KOPT-K1 (cell line): Measurements from ENCODE around the gene MATK.

Experiments
- H3K27ac ChIP-seq: fragments of 200-600 bp; sonication (generic); 2 replicates; pipeline ENCODE4 v1.5.1; 2016; ENCODE audit warnings: antibody characterized with exemption, mild to moderate bottlenecking, low read depth, low read length; ENCODE audit not compliant: poor library complexity, severe bottlenecking
- H3K36me3 ChIP-seq: fragments of 200-600 bp; sonication (generic); 2 replicates; pipeline ENCODE4 v1.5.1; 2017; ENCODE audit warnings: antibody characterized with exemption, mild to moderate bottlenecking, low read length, moderate library complexity; ENCODE audit not compliant: insufficient read depth
- H3K9me3 ChIP-seq: fragments of 200-600 bp; sonication (generic); 2 replicates; pipeline ENCODE4 v1.5.1; 2017; ENCODE audit warnings: antibody characterized with exemption, low read length, mild to moderate bottlenecking; ENCODE audit not compliant: insufficient read depth, poor library complexity, severe bottlenecking

The MATK gene

DNA sequence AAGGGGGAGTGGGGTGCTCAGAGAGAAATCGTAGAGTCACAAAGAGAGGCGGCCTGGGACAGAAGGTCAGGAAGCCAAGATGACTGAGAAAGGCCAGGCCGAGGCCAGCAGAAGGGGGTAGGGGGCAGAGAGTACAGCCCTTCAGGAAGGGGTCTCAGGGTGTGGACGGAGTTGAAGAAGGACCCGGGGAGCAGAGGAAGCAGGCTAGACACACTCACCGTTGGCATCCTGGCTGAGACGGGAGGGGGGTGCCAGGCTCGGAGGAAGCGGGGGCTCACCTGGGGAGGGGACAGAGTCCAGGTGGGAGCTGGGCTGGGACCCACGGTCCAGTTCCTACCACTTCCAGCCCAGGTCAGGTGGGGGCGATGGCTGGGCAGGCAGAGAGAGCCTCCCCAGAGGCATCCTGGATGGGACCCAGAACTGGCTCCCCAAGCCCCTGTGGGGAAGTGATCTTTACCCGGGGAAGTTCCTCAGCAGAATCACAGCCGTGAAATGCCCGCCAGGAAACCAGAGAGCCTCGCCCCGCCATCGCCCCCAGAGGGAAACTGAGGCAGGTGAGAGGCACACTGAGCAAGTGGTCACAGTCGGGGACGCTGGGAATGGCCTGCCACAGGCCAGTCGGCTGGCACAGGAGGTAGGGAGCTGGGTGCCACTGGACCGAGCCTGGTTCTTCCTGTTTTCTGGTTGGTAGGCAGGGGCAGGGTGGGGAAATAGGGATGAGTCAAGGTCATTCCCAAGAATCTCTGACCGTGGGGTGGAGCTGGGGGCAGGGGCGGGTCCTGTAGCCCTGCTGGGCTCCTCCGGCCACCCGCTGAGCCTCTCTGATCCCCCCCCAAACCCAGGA lies 1.4 kb downstream of the MATK start:
- Histone ChIP-seq H3K36me3 (no peaks in the 10 kb centered on the region), H3K9me3 (peaks cover 19% of the 10 kb centered on the region), H3K27ac (no peak overlapping the region)

DNA sequence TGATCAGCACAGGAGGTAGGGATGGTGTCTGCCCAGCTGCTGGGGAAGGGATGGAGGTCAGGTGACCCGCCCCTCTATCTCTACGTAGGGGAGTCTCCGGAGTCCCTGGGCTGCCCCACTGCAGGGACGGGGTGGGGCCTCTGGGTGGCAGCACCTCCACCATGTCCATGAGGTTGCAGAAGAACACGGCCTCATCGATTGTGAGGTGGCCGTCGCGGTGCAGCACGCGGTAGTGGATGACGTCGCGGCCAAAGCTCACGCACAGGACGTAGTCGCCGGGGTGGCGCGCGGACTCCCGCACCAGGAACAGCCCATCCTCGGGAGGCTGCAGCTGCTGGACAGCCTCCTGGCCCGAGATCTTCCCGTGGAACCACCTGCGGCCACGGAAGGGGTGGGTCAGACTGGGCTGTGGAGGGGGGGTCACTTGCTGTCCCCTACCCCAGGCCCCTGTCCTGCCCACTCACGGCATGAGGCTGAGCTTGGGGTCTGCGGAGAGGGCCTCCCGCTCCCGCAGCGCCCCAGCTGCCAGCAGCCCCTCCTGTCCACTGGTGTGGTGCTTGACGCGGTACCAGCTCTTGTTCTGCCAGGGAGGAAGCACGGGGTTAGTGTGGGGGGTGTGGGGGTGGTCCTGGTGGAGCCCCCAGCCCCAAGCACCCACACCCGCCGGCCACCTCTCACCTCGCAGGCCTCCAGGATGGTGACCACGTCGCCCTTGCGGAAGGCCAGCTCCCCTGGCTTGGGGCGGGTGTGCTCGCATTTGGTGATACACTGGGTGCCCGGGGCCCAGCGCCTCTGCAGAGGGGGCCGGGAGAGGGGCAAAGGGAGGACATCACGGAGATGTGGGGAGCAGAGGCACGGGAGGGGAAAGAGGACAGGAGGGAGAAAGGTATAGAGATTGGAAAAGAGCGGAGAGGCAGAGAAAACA lies 2.3 kb downstream of the MATK start:
- Histone ChIP-seq H3K36me3 (no peaks in the 10 kb centered on the region), H3K27ac (no peak overlapping the region), H3K9me3 (peaks cover 19% of the 10 kb centered on the region)

GRCh38 chr19:3782903-3783302 lies 3.3 kb downstream of the MATK start:
- Histone ChIP-seq H3K9me3 (peaks cover 19% of the 10 kb centered on the region), H3K36me3 (no peaks in the 10 kb centered on the region)

DNA sequence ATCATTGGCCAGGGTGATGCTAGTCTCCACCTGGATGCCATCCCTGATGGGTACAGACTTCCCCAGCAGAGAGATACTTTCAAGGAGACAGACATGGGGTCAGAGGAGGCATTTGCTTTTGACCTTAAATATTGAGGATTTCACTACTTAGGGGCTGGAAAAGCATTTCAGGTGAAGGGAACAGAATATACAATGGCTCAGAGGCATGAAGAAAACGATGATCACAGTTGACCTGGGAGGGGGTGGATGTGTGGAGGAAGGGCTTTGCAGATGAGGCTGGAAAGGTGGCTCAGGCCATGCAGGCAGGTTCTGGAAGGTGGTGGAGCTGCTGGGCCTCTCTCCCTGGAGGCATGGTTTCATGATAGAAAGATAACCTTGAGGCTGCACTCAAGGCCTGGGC lies 3.9 kb downstream of the MATK start:
- no peak overlapping the region for H3K27ac ChIP-seq
- H3K9me3 ChIP-seq: peaks cover 19% of the 10 kb centered on the region
- H3K36me3 ChIP-seq: no peaks in the 10 kb centered on the region

More at GRCh38 chr19:3782903-3783302, 3.3 kb downstream of the MATK start:
- H3K27ac ChIP-seq: no peak overlapping the region

- H3K27ac ChIP-seq: no peak overlapping the region
- H3K9me3 ChIP-seq: peaks cover 19% of the 10 kb centered on the region
- H3K36me3 ChIP-seq: no peaks in the 10 kb centered on the region
Measured at GRCh38 chr19:3781603-3782002, 4.6 kb downstream of the MATK start.

DNA sequence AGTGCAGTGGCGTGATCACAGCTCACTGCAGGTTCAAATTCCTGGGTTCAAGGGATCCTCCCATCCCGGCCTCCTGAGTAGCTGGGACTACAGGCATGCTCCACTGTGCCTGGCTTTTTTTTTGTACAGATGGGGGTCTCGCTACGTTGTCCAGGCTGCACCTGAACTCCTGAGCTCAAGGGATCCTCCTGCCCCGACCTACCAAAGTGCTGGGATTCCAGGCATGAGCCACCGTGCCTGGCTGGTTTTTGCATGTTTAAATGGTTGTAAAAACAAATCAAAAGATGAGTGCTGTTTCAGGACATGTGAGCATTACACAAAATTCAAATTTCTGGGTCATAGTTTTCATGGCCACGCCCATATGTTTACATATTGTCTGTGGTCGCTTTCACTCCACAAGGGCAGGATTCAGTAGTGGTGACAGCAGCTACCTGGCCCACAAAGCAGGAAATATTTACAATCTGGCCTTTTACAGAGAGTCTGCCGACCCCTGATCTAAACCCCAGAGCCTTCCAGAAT lies 5.3 kb downstream of the MATK start:
- Histone ChIP-seq H3K27ac (no peak overlapping the region), H3K36me3 (no peaks in the 10 kb centered on the region)

GRCh38 chr19:3778899-3779723 lies 7.1 kb downstream of the MATK start:
- no peak overlapping the region for H3K27ac ChIP-seq
- peaks cover 19% of the 10 kb centered on the region for H3K9me3 ChIP-seq
- H3K36me3 ChIP-seq: no peaks in the 10 kb centered on the region

More for the DNA sequence above, 5.3 kb downstream of the MATK start:
- H3K9me3 ChIP-seq: peaks cover 19% of the 10 kb centered on the region

GRCh38 chr19:3778104-3778867 lies 7.9 kb downstream of the MATK start:
- H3K36me3 ChIP-seq: no peaks in the 10 kb centered on the region
- H3K27ac ChIP-seq: no peak overlapping the region

DNA sequence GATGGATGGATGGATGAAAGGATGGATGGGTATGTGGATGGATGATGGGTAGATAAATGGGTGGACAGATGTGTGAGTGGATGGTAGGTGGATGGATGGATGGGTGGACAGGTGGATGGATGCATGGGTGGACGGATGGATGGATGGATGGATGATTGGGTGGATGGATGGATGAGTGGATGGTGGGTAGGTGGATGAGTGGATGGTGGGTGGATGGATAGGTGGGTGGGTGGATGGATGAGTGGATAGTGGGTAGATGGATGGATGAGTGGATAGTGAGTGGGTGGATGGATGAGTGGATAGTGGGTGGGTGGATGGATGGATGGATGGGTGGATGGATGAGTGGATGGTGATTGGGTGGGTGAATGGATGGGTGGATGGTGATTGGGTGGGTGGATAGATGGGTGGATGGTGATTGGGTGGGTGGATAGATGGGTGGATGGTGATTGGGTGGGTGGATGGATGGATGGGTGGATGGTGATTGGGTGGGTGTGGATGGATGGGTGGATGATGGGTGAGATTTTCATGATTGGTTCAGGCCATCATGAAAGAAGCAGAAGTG lies 9.6 kb downstream of the MATK start:
- Histone ChIP-seq H3K9me3 (peaks cover 8% of the 10 kb centered on the region), H3K27ac (no peak overlapping the region), H3K36me3 (no peaks in the 10 kb centered on the region)

More at GRCh38 chr19:3778104-3778867, 7.9 kb downstream of the MATK start:
- H3K9me3 ChIP-seq: peaks cover 19% of the 10 kb centered on the region

DNA sequence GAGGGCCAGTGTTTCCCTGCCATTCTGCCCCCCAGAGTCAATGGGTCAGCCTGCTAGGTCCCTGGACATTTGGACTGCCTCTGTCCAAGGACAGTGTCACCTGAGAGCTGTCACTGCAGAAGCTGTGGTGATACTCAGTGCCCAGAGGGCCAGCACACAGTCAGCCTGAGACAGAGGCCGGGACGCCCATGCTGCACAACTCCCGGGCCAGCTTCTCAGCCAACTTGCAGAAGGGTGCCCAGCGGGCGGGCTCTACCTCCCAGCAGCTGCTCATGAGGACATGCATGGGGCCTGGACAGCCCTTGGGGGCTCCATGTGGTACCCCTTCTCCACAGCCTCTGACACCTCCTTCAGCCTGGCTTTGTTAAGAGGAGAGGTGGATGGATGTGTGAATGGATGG lies 10.3 kb downstream of the MATK start:
- Histone ChIP-seq H3K9me3 (peaks cover under 1% of the 10 kb centered on the region), H3K27ac (no peak overlapping the region), H3K36me3 (no peaks in the 10 kb centered on the region)

- H3K36me3 ChIP-seq: no peaks in the 10 kb centered on the region
- H3K27ac ChIP-seq: no peak overlapping the region
- H3K9me3 ChIP-seq: no peaks in the 10 kb centered on the region
Measured at GRCh38 chr19:3775374-3775711, 10.8 kb downstream of the MATK start.

DNA sequence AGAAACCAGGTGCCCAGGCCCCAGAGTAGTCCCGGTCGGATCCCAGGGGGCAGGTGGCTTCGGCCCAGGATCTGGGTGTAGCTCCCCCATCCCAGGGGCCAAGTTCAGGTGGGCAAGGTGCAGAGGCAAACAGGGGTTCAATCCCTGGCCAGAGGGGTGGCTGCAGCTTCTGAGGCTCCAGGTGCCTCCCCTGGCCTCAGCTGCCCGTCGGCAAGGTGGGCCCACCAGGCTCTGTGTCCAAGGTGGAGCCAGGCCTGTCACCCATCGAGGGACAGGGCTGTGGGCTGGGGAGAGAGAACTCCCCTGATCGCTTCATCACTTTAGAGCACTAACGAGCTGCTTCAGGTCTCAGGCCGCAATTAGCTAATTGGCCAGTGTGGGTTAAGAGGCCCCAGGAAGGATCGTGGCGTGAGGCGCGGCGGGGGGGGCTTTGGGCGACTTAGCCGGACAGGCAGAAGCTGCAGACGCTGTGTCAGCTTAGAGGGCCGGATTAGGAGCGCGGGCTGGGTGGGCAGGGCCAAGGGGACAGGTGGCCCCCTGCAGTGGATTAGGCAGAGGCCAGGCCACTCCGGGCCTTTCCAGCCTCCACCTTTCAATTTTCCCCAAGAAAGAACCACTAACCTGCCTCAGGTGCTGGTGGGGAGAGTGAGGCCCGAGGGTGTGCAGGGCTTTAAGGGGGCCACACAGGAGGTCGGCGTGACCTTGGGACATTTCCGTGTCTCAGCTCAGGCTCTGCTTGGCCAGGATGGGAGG lies 11.4 kb downstream of the MATK start:
- no peak overlapping the region for H3K27ac ChIP-seq
- no peaks in the 10 kb centered on the region for H3K36me3 ChIP-seq
- H3K9me3 ChIP-seq: no peaks in the 10 kb centered on the region

- H3K9me3 ChIP-seq: no peaks in the 10 kb centered on the region
- peaks cover 5% of the 10 kb centered on the region; the same call in 1 of the 2 replicates for H3K36me3 ChIP-seq
- no peak overlapping the region for H3K27ac ChIP-seq
Measured at GRCh38 chr19:3773814-3774515, 12.2 kb downstream of the MATK start.
